Measurements from ENCODE around the gene GLDN.

GLDN gene

GRCh38 chr15:51356983-51357382, 15.5 kb downstream of the GLDN start:
- no peak for DNase-seq (ENCODE audit: low spot score)

- no peak for DNase-seq (ENCODE audit: low spot score)
Observed at GRCh38 chr15:51359981-51360380, 18.5 kb downstream of the GLDN start.

- no peak for DNase-seq (ENCODE audit: low spot score)
Observed at GRCh38 chr15:51363383-51363782, 21.9 kb downstream of the GLDN start.

- no peak for DNase-seq (ENCODE audit: low spot score)
Observed at GRCh38 chr15:51365417-51365816, 24.0 kb downstream of the GLDN start.

GRCh38 chr15:51366071-51366470, 24.6 kb downstream of the GLDN start:
- no peak for DNase-seq (ENCODE audit: low spot score)

GRCh38 chr15:51366920-51367319, 25.5 kb downstream of the GLDN start:
- DNase-seq (ENCODE audit: low spot score): peak; percentile 65

GRCh38 chr15:51367322-51367976, 26.0 kb downstream of the GLDN start:
- DNase-seq (ENCODE audit: low spot score): peak; percentile 79

GRCh38 chr15:51368307-51368706, 26.9 kb downstream of the GLDN start:
- no peak for DNase-seq (ENCODE audit: low spot score)

- peak; percentile 35 for DNase-seq (ENCODE audit: low spot score)
Observed at GRCh38 chr15:51368751-51369450, 27.4 kb downstream of the GLDN start.

GRCh38 chr15:51369451-51369761, 28.0 kb downstream of the GLDN start:
- no peak for DNase-seq (ENCODE audit: low spot score)

- DNase-seq (ENCODE audit: low spot score): no peak
Observed at GRCh38 chr15:51371266-51371665, 29.8 kb downstream of the GLDN start.

GRCh38 chr15:51374131-51374530, 32.7 kb downstream of the GLDN start:
- no peak for DNase-seq (ENCODE audit: low spot score)

GRCh38 chr15:51375966-51376640, 34.6 kb downstream of the GLDN start:
- no peak for DNase-seq (ENCODE audit: low spot score)

GRCh38 chr15:51377038-51377786, 35.8 kb downstream of the GLDN start:
- DNase-seq (ENCODE audit: low spot score): peak; percentile 83

GRCh38 chr15:51378406-51378805, 37.0 kb downstream of the GLDN start:
- DNase-seq (ENCODE audit: low spot score): no peak

GRCh38 chr15:51379390-51379789, 37.9 kb downstream of the GLDN start:
- DNase-seq (ENCODE audit: low spot score): no peak

GRCh38 chr15:51380999-51381806, 39.7 kb downstream of the GLDN start:
- DNase-seq (ENCODE audit: low spot score): peak; percentile 83

GRCh38 chr15:51382787-51383186, 41.3 kb downstream of the GLDN start:
- DNase-seq (ENCODE audit: low spot score): peak; percentile 76

GRCh38 chr15:51386029-51386428, 44.6 kb downstream of the GLDN start:
- DNase-seq (ENCODE audit: low spot score): no peak

GRCh38 chr15:51386486-51386885, 45.0 kb downstream of the GLDN start:
- DNase-seq (ENCODE audit: low spot score): no peak

- DNase-seq (ENCODE audit: low spot score): no peak
Observed at GRCh38 chr15:51386960-51387698, 45.7 kb downstream of the GLDN start.
